HEK293 (cell line): Measurements from ENCODE around the gene KCNK6.

ENCODE experiments used
- GLI2 ChIP-seq: fragments of 450-650 bp; formaldehyde crosslinking; IDR thresholded peaks from 2 replicates; pipeline ENCODE4; 2017; ENCODE audit warnings: missing biosample characterization, missing genetic modification characterization, low read depth, borderline replicate concordance
- KLF10 ChIP-seq: fragments of 450-650 bp; IDR thresholded peaks from 2 replicates; pipeline ENCODE4 v1.5.1; 2018; ENCODE audit warnings: missing biosample characterization, mild to moderate bottlenecking, missing genetic modification characterization
- KLF8 ChIP-seq: fragments of 450-650 bp; formaldehyde crosslinking; IDR thresholded peaks from 2 replicates; pipeline ENCODE4 v1.5.1; 2016; ENCODE audit warnings: missing biosample characterization, missing genetic modification characterization
- MZF1 ChIP-seq: fragments of 450-650 bp; formaldehyde crosslinking; IDR thresholded peaks from 2 replicates; pipeline ENCODE4 v1.5.1; 2017; ENCODE audit warnings: missing biosample characterization, missing genetic modification characterization, borderline replicate concordance
- REPIN1 ChIP-seq: fragments of 450-650 bp; formaldehyde crosslinking; IDR thresholded peaks from 2 replicates; pipeline ENCODE4 v1.5.1; 2017; ENCODE audit warnings: missing biosample characterization, missing genetic modification characterization, low read depth
- TSHZ1 ChIP-seq: fragments of 450-650 bp; formaldehyde crosslinking; IDR thresholded peaks from 2 replicates; pipeline ENCODE4 v1.5.1; 2016; ENCODE audit warnings: missing biosample characterization, missing genetic modification characterization, borderline replicate concordance
- ZBTB10 ChIP-seq: fragments of 450-650 bp; formaldehyde crosslinking; IDR thresholded peaks from 2 replicates; pipeline ENCODE4 v1.5.1; 2016; ENCODE audit warnings: missing biosample characterization, missing genetic modification characterization
- ZBTB44 ChIP-seq: fragments of 450-650 bp; IDR thresholded peaks from 2 replicates; pipeline ENCODE4 v1.5.1; 2018; ENCODE audit warnings: missing biosample characterization, mild to moderate bottlenecking, missing genetic modification characterization
- ZBTB6 ChIP-seq: fragments of 450-650 bp; formaldehyde crosslinking; IDR thresholded peaks from 2 replicates; pipeline ENCODE4 v1.5.1; 2017; ENCODE audit warnings: missing biosample characterization, missing genetic modification characterization
- ZBTB8A ChIP-seq: fragments of 450-650 bp; formaldehyde crosslinking; IDR thresholded peaks from 2 replicates; pipeline ENCODE4 v1.5.1; 2016; ENCODE audit warnings: missing biosample characterization, missing genetic modification characterization
- ZFP3 ChIP-seq: fragments of 450-650 bp; formaldehyde crosslinking; IDR thresholded peaks from 2 replicates; pipeline ENCODE4 v1.5.1; 2016; ENCODE audit warnings: low read depth, missing biosample characterization, missing genetic modification characterization
- ZIC2 ChIP-seq: fragments of 450-650 bp; formaldehyde crosslinking; IDR thresholded peaks from 2 replicates; pipeline ENCODE4 v1.5.1; 2016; ENCODE audit warnings: missing biosample characterization, missing genetic modification characterization
- ZNF114 ChIP-seq: fragments of 450-650 bp; formaldehyde crosslinking; IDR thresholded peaks from 2 replicates; pipeline ENCODE4 v1.5.0; 2017; ENCODE audit warnings: missing biosample characterization, missing genetic modification characterization
- ZNF157 ChIP-seq: fragments of 450-650 bp; formaldehyde crosslinking; IDR thresholded peaks from 2 replicates; pipeline ENCODE4 v1.5.1; 2016; ENCODE audit warnings: missing biosample characterization, missing genetic modification characterization
- ZNF16 ChIP-seq: fragments of 450-650 bp; formaldehyde crosslinking; IDR thresholded peaks from 2 replicates; pipeline ENCODE4 v1.5.1; 2016; ENCODE audit warnings: low read depth, missing biosample characterization, missing genetic modification characterization
- ZNF169 ChIP-seq: fragments of 450-650 bp; formaldehyde crosslinking; IDR thresholded peaks from 2 replicates; pipeline ENCODE4 v1.5.1; 2016; ENCODE audit warnings: missing biosample characterization, missing genetic modification characterization
- ZNF18 ChIP-seq: fragments of 450-650 bp; formaldehyde crosslinking; IDR thresholded peaks from 2 replicates; pipeline ENCODE4 v1.5.1; 2016; ENCODE audit warnings: missing biosample characterization, missing genetic modification characterization
- ZNF19 ChIP-seq: fragments of 450-650 bp; formaldehyde crosslinking; IDR thresholded peaks from 2 replicates; pipeline ENCODE4; 2016; ENCODE audit warnings: missing biosample characterization, missing genetic modification characterization, low read depth
- ZNF391 ChIP-seq: fragments of 450-650 bp; formaldehyde crosslinking; IDR thresholded peaks from 2 replicates; pipeline ENCODE4 v1.5.1; 2016; ENCODE audit warnings: low read depth, missing biosample characterization, missing genetic modification characterization, borderline replicate concordance
- ZNF404 ChIP-seq: fragments of 450-650 bp; formaldehyde crosslinking; IDR thresholded peaks from 2 replicates; pipeline ENCODE4 v1.5.1; 2017; ENCODE audit warnings: missing biosample characterization, missing genetic modification characterization
- ZNF560 ChIP-seq: fragments of 450-650 bp; formaldehyde crosslinking; IDR thresholded peaks from 2 replicates; pipeline ENCODE4 v1.5.1; 2017; ENCODE audit warnings: missing biosample characterization, missing genetic modification characterization, borderline replicate concordance
- ZNF621 ChIP-seq: fragments of 450-650 bp; formaldehyde crosslinking; IDR thresholded peaks from 2 replicates; pipeline ENCODE4 v1.5.1; 2017; ENCODE audit warnings: missing biosample characterization, missing genetic modification characterization
- ZSCAN5A ChIP-seq: fragments of 450-650 bp; formaldehyde crosslinking; IDR thresholded peaks from 2 replicates; pipeline ENCODE4 v1.5.1; 2016; ENCODE audit warnings: missing biosample characterization, missing genetic modification characterization
- ZXDB ChIP-seq: fragments of 450-650 bp; formaldehyde crosslinking; IDR thresholded peaks from 2 replicates; pipeline ENCODE4 v1.5.1; 2016; ENCODE audit warnings: missing biosample characterization, missing genetic modification characterization

KCNK6 gene

GRCh38 chr19:38335949-38336637, 16.4 kb downstream of the KCNK6 start (continued):
- no peak; the same call in 1 of the 2 replicates for TF ChIP-seq ZNF169 (tag by site-specific recombination)
- TF ChIP-seq ZNF157 (tag by site-specific recombination): peak; percentile 66; the same call in 1 of the 2 replicates
- no peak for TF ChIP-seq ZFP3
- TF ChIP-seq ZNF114: no peak
- TF ChIP-seq ZNF18: no peak
- no peak for TF ChIP-seq ZIC2
- TF ChIP-seq KLF8: peak; percentile 100
- no peak for TF ChIP-seq GLI2 (tag by site-specific recombination)
- no peak for TF ChIP-seq ZNF19 (tag by site-specific recombination)
- TF ChIP-seq ZNF560 (tag by site-specific recombination): no peak
- TF ChIP-seq ZBTB44: no peak
- TF ChIP-seq ZBTB10 (tag by site-specific recombination): peak; percentile 92; the same call in 1 of the 2 replicates
- no peak for TF ChIP-seq ZNF404 (tag by site-specific recombination)
- TF ChIP-seq ZNF621 (tag by site-specific recombination): no peak
- TF ChIP-seq TSHZ1 (tag by site-specific recombination): peak; percentile 50; the same call in 1 of the 2 replicates
- TF ChIP-seq ZXDB (tag by site-specific recombination): no peak; the same call in 1 of the 2 replicates
- peak; percentile 94; the same call in 1 of the 2 replicates for TF ChIP-seq REPIN1
- TF ChIP-seq ZBTB8A: peak; percentile 34; the same call in 1 of the 2 replicates
- peak; percentile 98 for TF ChIP-seq KLF10 (tag by site-specific recombination)
- peak; percentile 17; the same call in 1 of the 2 replicates for TF ChIP-seq MZF1 (tag by site-specific recombination)
- TF ChIP-seq ZSCAN5A (tag by site-specific recombination): 0 out of 2 replicates have a peak, but pooled peaks have one; percentile 59
- TF ChIP-seq ZNF16: no peak; the same call in 1 of the 2 replicates
- peak; percentile 94; the same call in 1 of the 2 replicates for TF ChIP-seq ZNF391 (tag by site-specific recombination)
- TF ChIP-seq ZBTB6 (tag by site-specific recombination): no peak
